ENCODE data around the gene FGF14. TPM values are rescaled to one million over a fixed set of nuclear protein-coding genes. Genes with fewer than 3 reads are reported as not detected.

The FGF14 gene
- polyA plus RNA-seq, 1 donor (not counting 4 experiments of a cell fraction or from before 2014, with no cell fraction given) = 0.09 TPM

- FAIRE-seq = no peak
- H3K27me3 ChIP-seq (ENCODE audit: control insufficient read depth, extremely low read depth, insufficient read depth, low read length) = no peaks in the 10 kb centered on the region
- H3K36me3 ChIP-seq (ENCODE audit: control insufficient read depth in 2 of 2, extremely low read depth in 1 of 2, insufficient read depth in 2 of 2, low read length in 2 of 2) = no peaks in the 10 kb centered on the region
- no peaks in the 10 kb centered on the region for H3K4me1 ChIP-seq (ENCODE audit: control insufficient read depth, extremely low read depth, insufficient read depth, low read length)
- DNase-seq (ENCODE audit: low read depth, low spot score) = no peak
- no peaks in the 10 kb centered on the region for H3K79me2 ChIP-seq (ENCODE audit: control insufficient read depth, insufficient read depth, low read length)
- TF ChIP-seq, protein P1, sequence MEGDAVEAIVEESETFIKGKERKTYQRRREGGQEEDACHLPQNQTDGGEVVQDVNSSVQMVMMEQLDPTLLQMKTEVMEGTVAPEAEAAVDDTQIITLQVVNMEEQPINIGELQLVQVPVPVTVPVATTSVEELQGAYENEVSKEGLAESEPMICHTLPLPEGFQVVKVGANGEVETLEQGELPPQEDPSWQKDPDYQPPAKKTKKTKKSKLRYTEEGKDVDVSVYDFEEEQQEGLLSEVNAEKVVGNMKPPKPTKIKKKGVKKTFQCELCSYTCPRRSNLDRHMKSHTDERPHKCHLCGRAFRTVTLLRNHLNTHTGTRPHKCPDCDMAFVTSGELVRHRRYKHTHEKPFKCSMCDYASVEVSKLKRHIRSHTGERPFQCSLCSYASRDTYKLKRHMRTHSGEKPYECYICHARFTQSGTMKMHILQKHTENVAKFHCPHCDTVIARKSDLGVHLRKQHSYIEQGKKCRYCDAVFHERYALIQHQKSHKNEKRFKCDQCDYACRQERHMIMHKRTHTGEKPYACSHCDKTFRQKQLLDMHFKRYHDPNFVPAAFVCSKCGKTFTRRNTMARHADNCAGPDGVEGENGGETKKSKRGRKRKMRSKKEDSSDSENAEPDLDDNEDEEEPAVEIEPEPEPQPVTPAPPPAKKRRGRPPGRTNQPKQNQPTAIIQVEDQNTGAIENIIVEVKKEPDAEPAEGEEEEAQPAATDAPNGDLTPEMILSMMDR (optimal IDR thresholded peaks at IDR 0.05 in 1 of 3, IDR thresholded peaks at IDR 0.05 in 1 of 3, conservative IDR thresholded peaks at IDR 0.05 in 1 of 3; ENCODE audit: extremely low read depth in 1 of 3, insufficient read depth in 2 of 3, low read length in 3 of 3) = no peak
- TF ChIP-seq EZH2 (IDR thresholded peaks at IDR 0.05; ENCODE audit: low read length) = no peak
- no peaks in the 10 kb centered on the region for H4K20me1 ChIP-seq (ENCODE audit: control insufficient read depth, extremely low read depth, insufficient read depth, low read length)
- no peaks in the 10 kb centered on the region for H3K9me1 ChIP-seq (ENCODE audit: control insufficient read depth, extremely low read depth, insufficient read depth, low read length)
- no peak overlapping the region for H3K9ac ChIP-seq (ENCODE audit: control insufficient read depth, extremely low read depth, insufficient read depth, low read length)
- no peaks in the 10 kb centered on the region for H3K9me3 ChIP-seq (ENCODE audit: control insufficient read depth, low read depth, low read length)
- H3K4me3 ChIP-seq (ENCODE audit: control insufficient read depth in 2 of 3, extremely low read depth in 1 of 3, insufficient read depth in 2 of 3, low read depth in 1 of 3, low read length in 3 of 3) = no peak overlapping the region
- no peak overlapping the region for H3K27ac ChIP-seq (ENCODE audit: control insufficient read depth, insufficient read depth, low read length)
- dilution Hi-C loops (cut with MboI; ENCODE audit: extremely low pct_ligation_motif_present, low sequenced_read_pairs) = no loop called here
- no peak overlapping the region for H3K4me2 ChIP-seq (ENCODE audit: control insufficient read depth, extremely low read depth, insufficient read depth, low read depth, low read length)
- H2AFZ ChIP-seq (ENCODE audit: control insufficient read depth, low read length) = no peak overlapping the region
Observed at GRCh38 chr13:102361113-102361512, 40.7 kb downstream of the FGF14 start.

DNA sequence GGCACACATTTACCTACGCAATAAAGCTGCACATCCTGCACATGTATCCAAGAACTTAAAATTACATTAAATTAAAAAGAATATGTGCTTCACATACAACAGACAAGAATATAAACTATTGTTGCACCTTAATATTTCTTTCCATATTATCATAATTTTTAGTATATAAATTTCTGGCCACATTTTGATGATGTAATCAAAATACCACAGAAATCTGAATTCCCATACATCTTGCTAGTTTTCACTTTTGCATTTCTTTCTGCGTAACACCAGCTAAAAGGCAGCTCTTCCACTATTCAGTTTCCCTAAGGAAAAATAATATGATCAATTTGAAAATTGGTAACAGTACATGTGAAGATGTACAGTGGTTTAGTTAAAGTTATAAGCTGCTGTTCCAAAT lies 42.6 kb downstream of the FGF14 start:
- no peak for DNase-seq (ENCODE audit: low read depth, low spot score)

More for the DNA sequence above, 42.6 kb downstream of the FGF14 start:
- Histone ChIP-seq H3K36me3 (ENCODE audit: control insufficient read depth in 2 of 2, extremely low read depth in 1 of 2, insufficient read depth in 2 of 2, low read length in 2 of 2) (no peaks in the 10 kb centered on the region), H3K4me3 (ENCODE audit: control insufficient read depth in 2 of 3, extremely low read depth in 1 of 3, insufficient read depth in 2 of 3, low read depth in 1 of 3, low read length in 3 of 3) (no peak overlapping the region), H3K27ac (ENCODE audit: control insufficient read depth, insufficient read depth, low read length) (no peak overlapping the region), H4K20me1 (ENCODE audit: control insufficient read depth, extremely low read depth, insufficient read depth, low read length) (no peaks in the 10 kb centered on the region), H3K9me1 (ENCODE audit: control insufficient read depth, extremely low read depth, insufficient read depth, low read length) (no peaks in the 10 kb centered on the region), H3K4me1 (ENCODE audit: control insufficient read depth, extremely low read depth, insufficient read depth, low read length) (no peaks in the 10 kb centered on the region), H2AFZ (ENCODE audit: control insufficient read depth, low read length) (no peak overlapping the region), H3K27me3 (ENCODE audit: control insufficient read depth, extremely low read depth, insufficient read depth, low read length) (no peaks in the 10 kb centered on the region), H3K9ac (ENCODE audit: control insufficient read depth, extremely low read depth, insufficient read depth, low read length) (no peak overlapping the region), H3K9me3 (ENCODE audit: control insufficient read depth, low read depth, low read length) (no peaks in the 10 kb centered on the region), H3K79me2 (ENCODE audit: control insufficient read depth, insufficient read depth, low read length) (no peaks in the 10 kb centered on the region), H3K4me2 (ENCODE audit: control insufficient read depth, extremely low read depth, insufficient read depth, low read depth, low read length) (no peak overlapping the region)
- FAIRE-seq = no peak
- no peak for TF ChIP-seq EZH2 (IDR thresholded peaks at IDR 0.05; ENCODE audit: low read length)
- TF ChIP-seq, protein P1 (optimal IDR thresholded peaks at IDR 0.05 in 1 of 3, IDR thresholded peaks at IDR 0.05 in 1 of 3, conservative IDR thresholded peaks at IDR 0.05 in 1 of 3; ENCODE audit: extremely low read depth in 1 of 3, insufficient read depth in 2 of 3, low read length in 3 of 3) = no peak
- dilution Hi-C loops (cut with MboI; ENCODE audit: extremely low pct_ligation_motif_present, low sequenced_read_pairs) = no loop called here

Data from keratinocyte (primary cell).